Endothelial cell (in vitro differentiated cells): Measurements from ENCODE around the gene UBE2G2. TPM values are rescaled to one million over a fixed set of nuclear protein-coding genes. Genes with fewer than 3 reads are reported as not detected.

Source experiments
- DNase-seq: peaks from one replicate; pipeline ENCODE4 v3.0.0; 2021; ENCODE audit warnings: low spot score
- H3K27ac Mint-ChIP-seq: one replicate; pipeline ENCODE4 v1.8.0; 2021; ENCODE audit warnings: mixed read lengths, inconsistent platforms; ENCODE audit not compliant: unreplicated experiment
- H3K27me3 Mint-ChIP-seq: one replicate; pipeline ENCODE4 v1.8.0; 2021; ENCODE audit warnings: mild to moderate bottlenecking, moderate library complexity, mixed read lengths, inconsistent platforms; ENCODE audit not compliant: unreplicated experiment
- H3K36me3 Mint-ChIP-seq: one replicate; pipeline ENCODE4 v1.8.0; 2021; ENCODE audit warnings: mild to moderate bottlenecking, low read depth, mixed read lengths, inconsistent platforms; ENCODE audit not compliant: unreplicated experiment
- H3K4me1 Mint-ChIP-seq: one replicate; pipeline ENCODE4 v1.8.0; 2021; ENCODE audit warnings: mild to moderate bottlenecking, mixed read lengths, inconsistent platforms; ENCODE audit not compliant: unreplicated experiment
- H3K4me3 Mint-ChIP-seq: one replicate; pipeline ENCODE4 v1.8.0; 2021; ENCODE audit warnings: mild to moderate bottlenecking, mixed read lengths, inconsistent platforms; ENCODE audit not compliant: unreplicated experiment
- H3K9me3 Mint-ChIP-seq: one replicate; pipeline ENCODE4 v1.8.0; 2021; ENCODE audit warnings: mixed read lengths, inconsistent platforms; ENCODE audit not compliant: unreplicated experiment
- total RNA-seq: library from RNA; stranded (reverse); fragmentation: NEBNext Ultra II Directional; extraction: Animal tissue kit (Norgen Biotek cat#: 25700); gene quantifications from one replicate; pipeline ENCODE4 v1.2.1, GENCODE V29; 2021; ENCODE audit not compliant: unreplicated experiment
- TF ChIP-seq, protein P1 (sequence below): fragments of 200-600 bp; sonication (generic); IDR thresholded peaks from one replicate; pipeline ENCODE4 v1.5.0; 2021; ENCODE audit warnings: antibody characterized with exemption; ENCODE audit not compliant: unreplicated experiment

Gene UBE2G2
- total RNA-seq, 1 donor from 2014 or later = 49.6 TPM

DNA sequence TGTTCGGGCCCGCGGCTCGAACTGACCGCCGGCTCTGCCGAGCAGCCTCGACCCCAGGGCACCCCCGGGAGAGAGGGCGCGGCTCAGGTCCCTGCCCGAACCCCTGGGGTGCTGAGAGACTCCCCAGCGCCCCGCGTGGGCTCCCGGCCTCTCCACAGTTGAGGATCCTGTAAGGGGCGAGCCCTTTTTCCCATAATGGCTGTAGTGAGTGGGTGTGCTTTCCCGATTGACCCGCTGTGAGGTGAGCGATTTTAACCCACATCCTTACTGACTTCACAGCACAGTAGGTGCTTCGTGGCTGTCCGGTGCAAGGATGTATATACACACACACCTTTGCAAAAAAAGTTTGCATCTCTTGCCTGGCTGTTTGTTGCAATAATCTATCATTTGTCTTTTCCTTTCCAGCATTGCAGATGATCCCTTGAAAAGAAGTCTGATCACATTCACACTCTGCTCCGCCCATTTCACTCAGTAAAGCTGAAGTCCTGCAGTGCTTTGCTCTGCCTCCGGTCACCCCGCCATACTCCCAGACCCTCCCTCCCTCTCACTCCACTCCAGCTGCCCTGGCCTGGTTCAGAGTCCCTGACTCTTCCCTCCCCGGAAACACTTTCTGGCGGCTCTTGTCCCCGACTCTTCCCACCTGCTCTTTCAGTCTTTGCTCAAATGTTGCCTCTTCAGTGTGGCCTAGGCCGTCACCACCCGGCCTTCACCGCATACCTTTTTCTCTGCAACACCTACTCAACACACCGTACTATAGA lies 955 bp upstream of the UBE2G2 start:
- H3K27me3 Mint-ChIP-seq = peaks cover 7% of the 10 kb centered on the region
- no peaks in the 10 kb centered on the region for H3K9me3 Mint-ChIP-seq
- peak overlapping the region; percentile 92 for H3K4me3 Mint-ChIP-seq
- H3K4me1 Mint-ChIP-seq = peaks cover 21% of the 10 kb centered on the region
- DNase-seq = no peak
- H3K27ac Mint-ChIP-seq = peak overlapping the region; percentile 25
- TF ChIP-seq, protein P1, sequence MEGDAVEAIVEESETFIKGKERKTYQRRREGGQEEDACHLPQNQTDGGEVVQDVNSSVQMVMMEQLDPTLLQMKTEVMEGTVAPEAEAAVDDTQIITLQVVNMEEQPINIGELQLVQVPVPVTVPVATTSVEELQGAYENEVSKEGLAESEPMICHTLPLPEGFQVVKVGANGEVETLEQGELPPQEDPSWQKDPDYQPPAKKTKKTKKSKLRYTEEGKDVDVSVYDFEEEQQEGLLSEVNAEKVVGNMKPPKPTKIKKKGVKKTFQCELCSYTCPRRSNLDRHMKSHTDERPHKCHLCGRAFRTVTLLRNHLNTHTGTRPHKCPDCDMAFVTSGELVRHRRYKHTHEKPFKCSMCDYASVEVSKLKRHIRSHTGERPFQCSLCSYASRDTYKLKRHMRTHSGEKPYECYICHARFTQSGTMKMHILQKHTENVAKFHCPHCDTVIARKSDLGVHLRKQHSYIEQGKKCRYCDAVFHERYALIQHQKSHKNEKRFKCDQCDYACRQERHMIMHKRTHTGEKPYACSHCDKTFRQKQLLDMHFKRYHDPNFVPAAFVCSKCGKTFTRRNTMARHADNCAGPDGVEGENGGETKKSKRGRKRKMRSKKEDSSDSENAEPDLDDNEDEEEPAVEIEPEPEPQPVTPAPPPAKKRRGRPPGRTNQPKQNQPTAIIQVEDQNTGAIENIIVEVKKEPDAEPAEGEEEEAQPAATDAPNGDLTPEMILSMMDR = no peak
- peaks cover 15% of the 10 kb centered on the region for H3K36me3 Mint-ChIP-seq

DNA sequence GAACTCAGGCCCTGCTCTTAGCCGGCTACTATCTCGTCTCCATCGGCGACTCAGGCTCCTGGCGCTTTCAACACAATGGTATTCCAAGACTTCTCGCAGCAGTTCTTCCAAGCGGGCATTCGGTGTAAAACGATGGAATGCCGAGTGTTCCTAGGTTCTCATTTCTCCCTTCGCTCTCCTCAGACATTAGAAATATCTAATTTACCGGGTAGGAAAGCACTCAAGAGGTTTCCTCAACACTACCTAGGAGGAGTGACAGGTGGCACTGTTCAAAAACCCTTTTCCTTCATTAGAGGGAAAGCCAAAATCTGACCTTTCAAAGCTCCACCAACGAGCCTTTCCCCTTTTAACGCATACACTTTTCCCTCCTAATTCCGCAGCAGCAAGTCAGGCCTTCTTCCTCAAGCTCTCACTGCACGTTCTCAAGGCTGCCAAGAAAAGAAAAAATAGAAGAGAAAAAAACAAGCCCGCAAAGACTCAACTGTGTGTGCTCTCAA lies 601 bp downstream of the UBE2G2 start:
- TF ChIP-seq, protein P1 = peak; percentile 29
- Mint-ChIP-seq H3K36me3 (peaks cover 6% of the 10 kb centered on the region), H3K4me3 (peak overlapping the region; percentile 95), H3K27me3 (peaks cover 7% of the 10 kb centered on the region), H3K9me3 (no peaks in the 10 kb centered on the region), H3K27ac (no peak overlapping the region), H3K4me1 (peaks cover 21% of the 10 kb centered on the region)
- no peak for DNase-seq

DNA sequence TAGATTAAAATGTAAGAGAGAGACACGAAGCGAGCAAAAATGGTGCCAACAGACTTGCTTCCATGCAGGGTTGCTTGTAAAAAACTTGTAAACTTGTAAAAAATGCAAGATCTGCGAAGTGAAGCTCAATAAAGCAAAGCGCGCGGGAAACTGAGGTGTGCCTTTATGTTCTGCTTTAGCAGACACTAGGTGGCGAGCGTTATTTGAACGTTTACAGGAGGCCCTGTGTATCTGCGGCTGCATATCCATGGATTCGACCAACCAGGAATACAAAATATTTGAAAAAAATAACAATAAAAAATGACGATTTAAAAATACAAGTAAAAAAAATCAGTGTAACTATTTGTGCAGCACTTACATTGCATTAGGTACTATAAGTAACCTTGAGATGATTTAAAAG lies 1.5 kb downstream of the UBE2G2 start:
- no peaks in the 10 kb centered on the region for H3K9me3 Mint-ChIP-seq
- DNase-seq = peak; percentile 36
- TF ChIP-seq, protein P1 = no peak
- no peaks in the 10 kb centered on the region for H3K36me3 Mint-ChIP-seq
- H3K4me3 Mint-ChIP-seq = peak overlapping the region; percentile 95
- H3K27ac Mint-ChIP-seq = no peak overlapping the region
- H3K27me3 Mint-ChIP-seq = peaks cover 7% of the 10 kb centered on the region
- peaks cover 21% of the 10 kb centered on the region for H3K4me1 Mint-ChIP-seq

DNA sequence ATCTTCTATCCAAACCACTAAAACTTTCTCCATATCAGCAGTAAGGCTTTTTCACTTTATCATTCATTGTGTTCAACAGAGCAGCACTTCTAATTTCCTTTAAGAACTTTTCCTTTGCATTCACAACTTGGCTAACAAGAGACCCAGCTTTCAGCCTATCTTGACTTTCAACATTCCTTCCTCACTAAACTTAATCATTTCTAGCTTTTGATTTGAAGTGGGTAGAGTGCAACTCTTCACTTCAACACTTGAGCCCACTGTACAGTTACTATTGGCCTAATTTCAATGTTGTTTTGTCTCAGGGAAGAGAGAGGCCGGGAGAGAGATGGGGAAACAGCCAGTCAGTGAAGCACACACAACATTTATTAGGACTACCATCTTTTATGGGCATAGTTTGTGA lies 2.0 kb downstream of the UBE2G2 start:
- no peak overlapping the region for H3K27ac Mint-ChIP-seq
- no peaks in the 10 kb centered on the region for H3K36me3 Mint-ChIP-seq
- TF ChIP-seq, protein P1 = no peak
- peaks cover 7% of the 10 kb centered on the region for H3K27me3 Mint-ChIP-seq
- DNase-seq = no peak
- H3K4me3 Mint-ChIP-seq = no peak overlapping the region
- H3K9me3 Mint-ChIP-seq = no peaks in the 10 kb centered on the region
- peaks cover 18% of the 10 kb centered on the region for H3K4me1 Mint-ChIP-seq

DNA sequence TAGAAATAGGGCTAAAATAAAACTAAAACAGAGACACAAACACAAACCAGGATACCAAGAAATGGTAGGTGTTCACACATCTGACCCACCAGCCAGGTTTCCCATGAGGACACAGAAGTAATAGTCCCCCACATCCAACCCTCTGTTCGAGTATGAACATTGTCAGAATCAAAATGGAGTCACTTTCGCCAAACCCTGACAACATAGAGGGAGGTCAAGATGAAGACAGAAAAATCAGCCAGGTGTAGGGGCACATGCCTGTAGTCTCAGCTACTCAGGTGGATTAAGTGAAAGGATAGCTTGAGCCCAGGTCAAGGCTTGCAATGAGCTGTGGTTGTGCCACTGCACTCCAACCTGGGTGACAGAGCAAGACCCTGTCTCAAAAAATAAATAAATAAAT lies 3.8 kb downstream of the UBE2G2 start:
- DNase-seq = no peak
- H3K4me3 Mint-ChIP-seq = no peak overlapping the region
- peaks cover 2% of the 10 kb centered on the region for H3K27me3 Mint-ChIP-seq
- H3K4me1 Mint-ChIP-seq = peaks cover 13% of the 10 kb centered on the region
- no peak overlapping the region for H3K27ac Mint-ChIP-seq
- no peaks in the 10 kb centered on the region for H3K9me3 Mint-ChIP-seq
- H3K36me3 Mint-ChIP-seq = no peaks in the 10 kb centered on the region
- TF ChIP-seq, protein P1 = no peak
